ENCODE measurements around the gene TAP1.

GRCh38 chr6:32886681-32887383 is 33.3 kb upstream of the TAP1 start:
- TF ChIP-seq POLR2A (IDR thresholded peaks at IDR 0.05; ENCODE audit: low read length), result no peak
- TF ChIP-seq GATA1 (IDR thresholded peaks at IDR 0.05; ENCODE audit: low read depth, low read length), result no peak

Measured in erythroblast (primary cell).